HepG2 (cell line): ENCODE measurements around the gene ABCF1. TPM values are rescaled to one million over a fixed set of nuclear protein-coding genes. Genes with fewer than 3 reads are reported as not detected.

Source experiments
- ASH2L ChIP-seq: fragments of 300-600, 200-600 bp; sonication (generic); IDR thresholded peaks from 2 replicates; pipeline ENCODE4 v1.7.0; 2017; ENCODE audit warnings: low read depth, mild to moderate bottlenecking, moderate library complexity, mixed read lengths, low read length; ENCODE audit not compliant: insufficient read length
- CEBPB ChIP-seq: IDR thresholded peaks from 2 replicates; pipeline ENCODE4 v1.6.1; 2011; ENCODE audit warnings: low read depth, low read length, improper control_type of control experiment, borderline replicate concordance
- DNMT1 ChIP-seq: sonication (generic); formaldehyde crosslinking; IDR thresholded peaks from 2 replicates; pipeline ENCODE4 v1.5.1; 2020; ENCODE audit warnings: mild to moderate bottlenecking, missing genetic modification reagents
- FOXJ3 ChIP-seq: sonication (generic); formaldehyde crosslinking; IDR thresholded peaks from 2 replicates; pipeline ENCODE4 v1.4.0; 2020; ENCODE audit warnings: missing genetic modification reagents, mild to moderate bottlenecking, borderline replicate concordance
- HDAC6 ChIP-seq: fragments of 200-600 bp; sonication (generic); IDR thresholded peaks from 2 replicates; pipeline ENCODE4 v1.7.0; 2017; ENCODE audit warnings: mild to moderate bottlenecking, antibody characterized with exemption, low read length, low read depth
- HNRNPH1 ChIP-seq: fragments of 200-400 bp; formaldehyde crosslinking; optimal IDR thresholded peaks from 2 replicates; pipeline ENCODE3; 2017; ENCODE audit warnings: mild to moderate bottlenecking, low read depth, low read length
- MAFF ChIP-seq: IDR thresholded peaks from 2 replicates; pipeline ENCODE4 v1.6.1; 2011; ENCODE audit warnings: low read depth, low read length, improper control_type of control experiment
- MIXL1 ChIP-seq: IDR thresholded peaks from 2 replicates; pipeline ENCODE4 v1.6.1; 2016
- SMARCE1 ChIP-seq: fragments of 450-650 bp; IDR thresholded peaks from 2 replicates; pipeline ENCODE4 v1.6.1; 2017; ENCODE audit warnings: borderline replicate concordance
- SP4 ChIP-seq: sonication (generic); formaldehyde crosslinking; IDR thresholded peaks from 2 replicates; pipeline ENCODE4 v1.8.1; 2023; ENCODE audit warnings: mild to moderate bottlenecking, missing genetic modification reagents
- TBP ChIP-seq: sonication (generic); formaldehyde crosslinking; IDR thresholded peaks from 2 replicates; pipeline ENCODE4 v1.5.0; 2020; ENCODE audit warnings: missing genetic modification reagents
- TP53 ChIP-seq: sonication (generic); formaldehyde crosslinking; conservative IDR thresholded peaks from 2 replicates; pipeline ENCODE4 v1.4.0; 2020; ENCODE audit warnings: missing genetic modification reagents
- ZKSCAN1 ChIP-seq: fragments of 150-350 bp; IDR thresholded peaks from 2 replicates; pipeline ENCODE4 v1.6.1; 2014; ENCODE audit warnings: low read length
- ZNF292 ChIP-seq: sonication (generic); formaldehyde crosslinking; IDR thresholded peaks from 2 replicates; pipeline ENCODE4 v1.8.1; 2022; ENCODE audit warnings: mild to moderate bottlenecking, low read depth, missing genetic modification reagents, borderline replicate concordance
- ZNF329 ChIP-seq: sonication (generic); formaldehyde crosslinking; IDR thresholded peaks from 2 replicates; pipeline ENCODE4 v1.9.0; 2021; ENCODE audit warnings: low read depth, mild to moderate bottlenecking, missing genetic modification reagents
- ZNF350 ChIP-seq: sonication (generic); formaldehyde crosslinking; IDR thresholded peaks from 2 replicates; pipeline ENCODE4 v1.4.0; 2020; ENCODE audit warnings: mild to moderate bottlenecking, low read depth, missing genetic modification reagents, borderline replicate concordance
- ZNF530 ChIP-seq: sonication (generic); formaldehyde crosslinking; IDR thresholded peaks from 2 replicates; pipeline ENCODE4 v1.5.0; 2020; ENCODE audit warnings: low read depth, mild to moderate bottlenecking, missing genetic modification reagents
- ZNF746 ChIP-seq: sonication (generic); formaldehyde crosslinking; IDR thresholded peaks from 2 replicates; pipeline ENCODE4 v1.8.0; 2022; ENCODE audit warnings: mild to moderate bottlenecking, missing genetic modification reagents
- ZNF788 ChIP-seq: sonication (generic); formaldehyde crosslinking; IDR thresholded peaks from 2 replicates; pipeline ENCODE4 v1.5.0; 2020; ENCODE audit warnings: mild to moderate bottlenecking, missing genetic modification reagents, borderline replicate concordance
- ZNF878 ChIP-seq: sonication (generic); formaldehyde crosslinking; IDR thresholded peaks from 2 replicates; pipeline ENCODE4 v1.8.1; 2023; ENCODE audit warnings: mild to moderate bottlenecking, missing genetic modification reagents, moderate library complexity
- ZNF883 ChIP-seq: sonication (generic); formaldehyde crosslinking; IDR thresholded peaks from 2 replicates; pipeline ENCODE4 v1.5.1; 2020; ENCODE audit warnings: mild to moderate bottlenecking, missing genetic modification reagents; ENCODE audit errors: not compliant biosample characterization
- polyA plus RNA-seq, 8 experiments: library from polyadenylated mRNA; depleted of rRNA in 3 of 8; stranded (reverse) in 7 of 8; unstranded in 1 of 8; fragments of >200 nt; fragmentation: Illumina TruSeq in 4 of 8; extraction: Trizol in 4 of 8; gene quantifications; 2 replicates each; pipeline versions ENCODE4 v1.2.1 to v1.2.3, GENCODE V29; 2011 to 2016; ENCODE audit warnings: low read depth in 4 of 8, missing spikeins in 1 of 8, mixed read lengths in 1 of 8; ENCODE audit not compliant: insufficient read depth in 1 of 8
- total RNA-seq, 5 experiments: library from RNA; depleted of rRNA; stranded (reverse); fragments of >200 nt; fragmentation: Illumina TruSeq; extraction: Trizol; gene quantifications; 2 replicates each; pipeline ENCODE4 v1.2.3, GENCODE V29; 2016; ENCODE audit warnings: low read depth in 1 of 5
- TF ChIP-seq, protein P1 (sequence below): sonication (generic); formaldehyde crosslinking; IDR thresholded peaks from 2 replicates; pipeline ENCODE4 v1.4.0; 2020; ENCODE audit warnings: missing genetic modification reagents
- TF ChIP-seq, protein P2 (sequence below): sonication (generic); formaldehyde crosslinking; IDR thresholded peaks from 2 replicates; pipeline ENCODE4 v1.8.1; 2023; ENCODE audit warnings: mild to moderate bottlenecking, inconsistent platforms, moderate library complexity, missing genetic modification reagents, borderline replicate concordance
- TF ChIP-seq, protein P3 (sequence below): sonication (generic); formaldehyde crosslinking; IDR thresholded peaks from 2 replicates; pipeline ENCODE4 v1.4.0; 2020; ENCODE audit warnings: missing genetic modification reagents

The ABCF1 gene
- total and polyA plus RNA-seq, 2 of the 13 experiments (the other 11 are each of a cell fraction or from before 2014, with no cell fraction given), result 25.4 to 98.9 TPM

DNA sequence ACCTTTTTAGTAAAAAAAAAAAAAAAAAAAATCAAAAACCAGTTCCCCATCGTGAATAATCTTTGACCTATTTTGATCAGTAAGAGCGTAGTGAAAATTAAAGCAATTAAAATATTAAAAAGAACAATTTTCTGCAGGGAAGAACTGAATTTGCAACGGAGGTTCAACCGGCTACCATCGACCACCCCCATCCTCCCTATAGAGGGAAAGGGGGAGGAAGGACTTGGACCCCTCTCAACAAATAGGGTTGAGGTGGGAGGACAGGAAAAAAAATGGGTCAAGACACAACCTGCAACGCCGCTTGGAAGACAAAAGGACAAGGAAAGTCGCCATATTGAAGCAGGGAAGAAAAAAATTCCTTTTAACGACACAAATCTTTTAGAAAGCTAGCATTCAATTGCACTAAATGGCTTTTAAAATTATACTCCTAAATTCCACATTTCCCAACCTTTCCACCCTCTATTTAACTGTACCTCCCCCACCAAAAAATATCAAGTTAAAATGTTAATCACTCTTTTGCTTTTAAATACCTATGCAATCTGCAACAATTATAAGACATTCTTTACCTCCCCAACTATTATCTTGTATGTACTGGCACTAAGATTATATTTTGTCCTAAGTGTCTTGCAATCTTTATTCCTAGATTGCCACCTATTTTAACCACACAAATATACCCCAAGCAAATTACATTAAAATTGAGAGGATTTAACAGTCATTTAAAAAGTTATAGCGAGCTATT, 44.1 kb downstream of the ABCF1 start (continued):
- TF ChIP-seq, protein P1, sequence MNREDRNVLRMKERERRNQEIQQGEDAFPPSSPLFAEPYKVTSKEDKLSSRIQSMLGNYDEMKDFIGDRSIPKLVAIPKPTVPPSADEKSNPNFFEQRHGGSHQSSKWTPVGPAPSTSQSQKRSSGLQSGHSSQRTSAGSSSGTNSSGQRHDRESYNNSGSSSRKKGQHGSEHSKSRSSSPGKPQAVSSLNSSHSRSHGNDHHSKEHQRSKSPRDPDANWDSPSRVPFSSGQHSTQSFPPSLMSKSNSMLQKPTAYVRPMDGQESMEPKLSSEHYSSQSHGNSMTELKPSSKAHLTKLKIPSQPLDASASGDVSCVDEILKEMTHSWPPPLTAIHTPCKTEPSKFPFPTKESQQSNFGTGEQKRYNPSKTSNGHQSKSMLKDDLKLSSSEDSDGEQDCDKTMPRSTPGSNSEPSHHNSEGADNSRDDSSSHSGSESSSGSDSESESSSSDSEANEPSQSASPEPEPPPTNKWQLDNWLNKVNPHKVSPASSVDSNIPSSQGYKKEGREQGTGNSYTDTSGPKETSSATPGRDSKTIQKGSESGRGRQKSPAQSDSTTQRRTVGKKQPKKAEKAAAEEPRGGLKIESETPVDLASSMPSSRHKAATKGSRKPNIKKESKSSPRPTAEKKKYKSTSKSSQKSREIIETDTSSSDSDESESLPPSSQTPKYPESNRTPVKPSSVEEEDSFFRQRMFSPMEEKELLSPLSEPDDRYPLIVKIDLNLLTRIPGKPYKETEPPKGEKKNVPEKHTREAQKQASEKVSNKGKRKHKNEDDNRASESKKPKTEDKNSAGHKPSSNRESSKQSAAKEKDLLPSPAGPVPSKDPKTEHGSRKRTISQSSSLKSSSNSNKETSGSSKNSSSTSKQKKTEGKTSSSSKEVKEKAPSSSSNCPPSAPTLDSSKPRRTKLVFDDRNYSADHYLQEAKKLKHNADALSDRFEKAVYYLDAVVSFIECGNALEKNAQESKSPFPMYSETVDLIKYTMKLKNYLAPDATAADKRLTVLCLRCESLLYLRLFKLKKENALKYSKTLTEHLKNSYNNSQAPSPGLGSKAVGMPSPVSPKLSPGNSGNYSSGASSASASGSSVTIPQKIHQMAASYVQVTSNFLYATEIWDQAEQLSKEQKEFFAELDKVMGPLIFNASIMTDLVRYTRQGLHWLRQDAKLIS (CRISPR knock-in tag), result peak; percentile 90
- TF ChIP-seq HDAC6 (no peak), CEBPB (no peak), TP53 (CRISPR knock-in tag) (no peak), SP4 (CRISPR knock-in tag) (peak; percentile 11; the same call in 1 of the 2 replicates), DNMT1 (CRISPR knock-in tag) (no peak), ZKSCAN1 (no peak), SMARCE1 (no peak), HNRNPH1 (no peak), MAFF (no peak), ZNF878 (CRISPR knock-in tag) (no peak), ZNF329 (CRISPR knock-in tag) (no peak), ZNF292 (CRISPR knock-in tag) (no peak), ZNF530 (CRISPR knock-in tag) (no peak), TBP (CRISPR knock-in tag) (no peak), ZNF746 (CRISPR knock-in tag) (no peak), ASH2L (peak; percentile 4), MIXL1 (CRISPR knock-in tag) (no peak), FOXJ3 (CRISPR knock-in tag) (no peak), ZNF883 (CRISPR knock-in tag) (no peak), ZNF788 (CRISPR knock-in tag) (no peak), ZNF350 (CRISPR knock-in tag) (no peak)
- TF ChIP-seq, protein P2, sequence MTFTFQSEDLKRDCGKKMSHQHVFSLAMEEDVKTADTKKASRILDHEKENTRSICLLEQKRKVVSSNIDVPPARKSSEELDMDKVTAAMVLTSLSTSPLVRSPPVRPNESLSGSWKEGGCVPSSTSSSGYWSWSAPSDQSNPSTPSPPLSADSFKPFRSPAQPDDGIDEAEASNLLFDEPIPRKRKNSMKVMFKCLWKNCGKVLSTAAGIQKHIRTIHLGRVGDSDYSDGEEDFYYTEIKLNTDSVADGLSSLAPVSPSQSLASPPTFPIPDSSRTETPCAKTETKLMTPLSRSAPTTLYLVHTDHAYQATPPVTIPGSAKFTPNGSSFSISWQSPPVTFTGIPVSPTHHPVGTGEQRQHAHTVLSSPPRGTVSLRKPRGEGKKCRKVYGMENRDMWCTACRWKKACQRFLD, result 0 out of 2 replicates have a peak, but pooled peaks have one; percentile 15
- TF ChIP-seq, protein P3, sequence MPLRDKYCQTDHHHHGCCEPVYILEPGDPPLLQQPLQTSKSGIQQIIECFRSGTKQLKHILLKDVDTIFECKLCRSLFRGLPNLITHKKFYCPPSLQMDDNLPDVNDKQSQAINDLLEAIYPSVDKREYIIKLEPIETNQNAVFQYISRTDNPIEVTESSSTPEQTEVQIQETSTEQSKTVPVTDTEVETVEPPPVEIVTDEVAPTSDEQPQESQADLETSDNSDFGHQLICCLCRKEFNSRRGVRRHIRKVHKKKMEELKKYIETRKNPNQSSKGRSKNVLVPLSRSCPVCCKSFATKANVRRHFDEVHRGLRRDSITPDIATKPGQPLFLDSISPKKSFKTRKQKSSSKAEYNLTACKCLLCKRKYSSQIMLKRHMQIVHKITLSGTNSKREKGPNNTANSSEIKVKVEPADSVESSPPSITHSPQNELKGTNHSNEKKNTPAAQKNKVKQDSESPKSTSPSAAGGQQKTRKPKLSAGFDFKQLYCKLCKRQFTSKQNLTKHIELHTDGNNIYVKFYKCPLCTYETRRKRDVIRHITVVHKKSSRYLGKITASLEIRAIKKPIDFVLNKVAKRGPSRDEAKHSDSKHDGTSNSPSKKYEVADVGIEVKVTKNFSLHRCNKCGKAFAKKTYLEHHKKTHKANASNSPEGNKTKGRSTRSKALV (CRISPR knock-in tag), result no peak
